Activated CD8-positive, alpha-beta memory T cell treated with anti-CD3 and anti-CD28 coated beads for 36 hours (primary cell): Measurements from ENCODE around the gene MMEL1. TPM values are rescaled to one million over a fixed set of nuclear protein-coding genes. Genes with fewer than 3 reads are reported as not detected.

Experiments used
- CTCF ChIA-PET: fragments of 350-600 bp; sonication (Branson Sonifier 250); formaldehyde crosslinking; loops from one replicate; lab custom pipeline; 2021; ENCODE audit warnings: antibody characterized with exemption; lab: Charles Lee
- POLR2A ChIA-PET: fragments of 350-600 bp; sonication (Branson Sonifier 250); formaldehyde crosslinking; loops from one replicate; lab custom pipeline; 2021; ENCODE audit warnings: antibody characterized with exemption; lab: Charles Lee
- total RNA-seq, 2 experiments: library from RNA; stranded (reverse); gene quantifications; one replicate each; pipeline ENCODE4 v1.2.3, GENCODE V29; 2021

MMEL1 gene
- total RNA-seq, 2 experiments from 2014 or later, result 0.42 TPM; not detected in 1

GRCh38 chr1:2644171-2644570 is 11.4 kb upstream of the MMEL1 start:
- POLR2A ChIA-PET, result interaction anchor here (0.7 kb wide), 1 partner anchor 97 kb away, joined by 3 read pairs; no protein-coding TSS in a partner anchor
- CTCF ChIA-PET, result interaction anchor here (0.6 to 1.7 kb wide), 4 partner anchors 57 to 237 kb away, joined by 3 to 5 read pairs (median 4); no protein-coding TSS in a partner anchor

- CTCF ChIA-PET, result interaction anchor here (1.1 to 1.4 kb wide), 5 partner anchors 65 to 229 kb away, joined by 3 to 5 read pairs (median 4); no protein-coding TSS in a partner anchor
- POLR2A ChIA-PET, result interaction anchor here (0.7 kb wide), 1 partner anchor 96 kb away, joined by 3 read pairs; no protein-coding TSS in a partner anchor
Measured at GRCh38 chr1:2643414-2644077, 10.7 kb upstream of the MMEL1 start.

GRCh38 chr1:2642560-2643413 is 10.0 kb upstream of the MMEL1 start:
- ChIA-PET POLR2A (no interaction called here), CTCF (interaction anchor here (1.1 to 1.4 kb wide), 3 partner anchors 64 to 119 kb away, joined by 3 to 4 read pairs (median 3); no protein-coding TSS in a partner anchor)

- CTCF ChIA-PET, result interaction anchor here (1.4 kb wide), 1 partner anchor 94 kb away, joined by 4 read pairs; no protein-coding TSS in a partner anchor
- POLR2A ChIA-PET, result no interaction called here
Measured at GRCh38 chr1:2642131-2642559, 9.3 kb upstream of the MMEL1 start.

- ChIA-PET POLR2A (no interaction called here), CTCF (no interaction called here)
Measured at GRCh38 chr1:2641381-2642130, 8.7 kb upstream of the MMEL1 start.

GRCh38 chr1:2640626-2641025 is 7.8 kb upstream of the MMEL1 start:
- ChIA-PET CTCF (no interaction called here), POLR2A (no interaction called here)

GRCh38 chr1:2639607-2640521 is 7.0 kb upstream of the MMEL1 start:
- CTCF ChIA-PET, result no interaction called here
- POLR2A ChIA-PET, result no interaction called here

GRCh38 chr1:2639203-2639602 is 6.4 kb upstream of the MMEL1 start:
- POLR2A ChIA-PET, result no interaction called here
- CTCF ChIA-PET, result interaction anchor here (1.2 kb wide), 1 partner anchor 16 kb away, joined by 3 read pairs; no protein-coding TSS in a partner anchor

GRCh38 chr1:2638466-2639115 is 5.8 kb upstream of the MMEL1 start:
- CTCF ChIA-PET, result interaction anchor here (1.2 kb wide), 1 partner anchor 15 kb away, joined by 3 read pairs; no protein-coding TSS in a partner anchor
- POLR2A ChIA-PET, result interaction anchor here (0.6 kb wide), 1 partner anchor 93 kb away, joined by 3 read pairs; no protein-coding TSS in a partner anchor

GRCh38 chr1:2637442-2638145 is 4.8 kb upstream of the MMEL1 start:
- CTCF ChIA-PET, result interaction anchor here (1.8 kb wide), 1 partner anchor 223 kb away, joined by 4 read pairs; no protein-coding TSS in a partner anchor

GRCh38 chr1:2636733-2637132 is 3.9 kb upstream of the MMEL1 start:
- POLR2A ChIA-PET, result interaction anchor here (1.1 kb wide), 1 partner anchor 10 kb away, joined by 3 read pairs; no protein-coding TSS in a partner anchor
- CTCF ChIA-PET, result interaction anchor here (1.8 kb wide), 1 partner anchor 222 kb away, joined by 4 read pairs; no protein-coding TSS in a partner anchor

More at GRCh38 chr1:2637442-2638145, 4.8 kb upstream of the MMEL1 start:
- POLR2A ChIA-PET, result interaction anchor here (0.5 to 0.6 kb wide), 2 partner anchors 8 to 15 kb away, joined by 3 to 4 read pairs; no protein-coding TSS in a partner anchor

GRCh38 chr1:2635361-2636010 is 2.7 kb upstream of the MMEL1 start:
- ChIA-PET POLR2A (interaction anchor here (1.1 kb wide), 1 partner anchor 11 kb away, joined by 3 read pairs; no protein-coding TSS in a partner anchor), CTCF (interaction anchor here (1.1 kb wide), 1 partner anchor 10 kb away, joined by 3 read pairs; no protein-coding TSS in a partner anchor)

GRCh38 chr1:2633936-2634491 is 1.2 kb upstream of the MMEL1 start:
- ChIA-PET POLR2A (no interaction called here), CTCF (no interaction called here)

- ChIA-PET POLR2A (no interaction called here), CTCF (no interaction called here)
Measured at GRCh38 chr1:2633366-2633935, 635 bp upstream of the MMEL1 start.

- POLR2A ChIA-PET, result no interaction called here
- CTCF ChIA-PET, result no interaction called here
Measured at GRCh38 chr1:2632051-2632430, 775 bp downstream of the MMEL1 start.
